ENCODE data around the gene SLC9A9.
"Not testable (repeated sequence)": the region's sequence is repeated elsewhere in the genome, so short reads cannot be mapped to it uniquely, and the experiment has no call there.

- TF ChIP-seq CTCF, EZH2phosphoT487 (IDR thresholded peaks at IDR 0.05): not testable (repeated sequence)
Observed at GRCh38 chr3:143279567-143279966, 568.7 kb downstream of the SLC9A9 start.

All from neural progenitor cell (in vitro differentiated cells).